ENCODE results near the gene ABHD10.

DNA sequence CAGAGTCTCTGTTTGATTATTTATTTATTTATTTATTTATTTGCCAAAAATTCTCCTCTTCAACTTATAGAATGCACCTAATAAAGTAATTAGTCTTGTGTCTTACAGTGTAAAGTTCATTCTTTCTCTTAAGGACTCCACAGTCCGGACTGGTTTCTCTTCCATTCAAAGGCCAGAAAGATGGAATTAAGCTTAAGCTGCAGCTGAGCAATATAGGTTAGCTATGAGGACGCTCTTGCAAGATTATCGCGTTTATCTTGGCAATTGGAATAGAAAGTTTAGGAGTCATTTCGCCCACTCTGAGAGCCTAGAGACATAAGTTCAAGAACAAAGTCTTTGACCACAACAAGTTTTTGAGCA, 34.9 kb downstream of the ABHD10 start:
- TF ChIP-seq, protein P1, sequence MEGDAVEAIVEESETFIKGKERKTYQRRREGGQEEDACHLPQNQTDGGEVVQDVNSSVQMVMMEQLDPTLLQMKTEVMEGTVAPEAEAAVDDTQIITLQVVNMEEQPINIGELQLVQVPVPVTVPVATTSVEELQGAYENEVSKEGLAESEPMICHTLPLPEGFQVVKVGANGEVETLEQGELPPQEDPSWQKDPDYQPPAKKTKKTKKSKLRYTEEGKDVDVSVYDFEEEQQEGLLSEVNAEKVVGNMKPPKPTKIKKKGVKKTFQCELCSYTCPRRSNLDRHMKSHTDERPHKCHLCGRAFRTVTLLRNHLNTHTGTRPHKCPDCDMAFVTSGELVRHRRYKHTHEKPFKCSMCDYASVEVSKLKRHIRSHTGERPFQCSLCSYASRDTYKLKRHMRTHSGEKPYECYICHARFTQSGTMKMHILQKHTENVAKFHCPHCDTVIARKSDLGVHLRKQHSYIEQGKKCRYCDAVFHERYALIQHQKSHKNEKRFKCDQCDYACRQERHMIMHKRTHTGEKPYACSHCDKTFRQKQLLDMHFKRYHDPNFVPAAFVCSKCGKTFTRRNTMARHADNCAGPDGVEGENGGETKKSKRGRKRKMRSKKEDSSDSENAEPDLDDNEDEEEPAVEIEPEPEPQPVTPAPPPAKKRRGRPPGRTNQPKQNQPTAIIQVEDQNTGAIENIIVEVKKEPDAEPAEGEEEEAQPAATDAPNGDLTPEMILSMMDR (conservative IDR thresholded peaks at IDR 0.05), result peak; percentile 52
- TF ChIP-seq ZFX (IDR thresholded peaks at IDR 0.05), result no peak
